ENCODE data around the gene IL15RA. TPM values are rescaled to one million over a fixed set of nuclear protein-coding genes. Genes with fewer than 3 reads are reported as not detected.

The IL15RA gene
- total and polyA plus RNA-seq, 2 donors (not counting 3 experiments of a cell fraction or from before 2014, with no cell fraction given), result 18.8 to 20.6 TPM

DNA sequence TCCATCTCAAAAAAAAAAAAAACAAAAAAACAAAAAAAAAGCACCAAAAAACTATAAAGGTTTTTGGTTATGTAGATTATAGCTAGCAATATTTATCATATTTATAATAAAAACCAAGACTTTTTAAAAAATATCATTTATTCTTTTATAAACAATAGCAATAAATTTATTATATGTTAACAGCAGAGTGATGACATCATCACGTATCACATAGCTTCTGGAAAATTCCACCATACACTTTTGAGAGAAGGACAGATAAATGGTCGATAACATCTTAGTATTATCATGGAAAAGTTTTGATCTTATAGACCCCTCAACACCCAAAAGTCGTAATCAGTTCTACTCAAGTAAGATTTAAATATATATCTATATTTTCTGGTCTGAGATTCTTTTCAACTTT is 33.2 kb upstream of the IL15RA start:
- H3K4me3 ChIP-seq (replicated peaks in 1 of 3; ENCODE audit: insufficient read depth in 1 of 3, low read depth in 1 of 3, low read length in 3 of 3), result no peak overlapping the region
- intact Hi-C loops (cut with micrococcal nuclease) (loop anchor here (5.0 kb wide), 2 partner anchors 33 to 192 kb away; partner anchors contain the start of genes IL15RA and PFKFB3), dilution Hi-C loops (cut with MboI; ENCODE audit: extremely low pct_ligation_motif_present, low sequenced_read_pairs) (no loop called here)
- BruUV-seq (replicated peaks), result no TSS peak
- peaks cover 0 to 5% of the 10 kb centered on the region in 2 experiments for H3K27me3 ChIP-seq (ENCODE audit: control insufficient read depth in 2 of 2, insufficient read depth in 2 of 2, low read length in 2 of 2)
- FAIRE-seq (no peak), DNase-seq (ENCODE audit: low read depth, low spot score) (no peak)
- H3K27ac ChIP-seq (ENCODE audit: insufficient read depth, low read depth, low read length), result no peak overlapping the region
- no peaks in the 10 kb centered on the region for H3K79me2 ChIP-seq (ENCODE audit: control insufficient read depth, insufficient read depth, low read length)
- H2AFZ ChIP-seq (ENCODE audit: low read depth, low read length), result no peak overlapping the region
- H3K9me3 ChIP-seq (replicated peaks; ENCODE audit: control insufficient read depth, insufficient read depth, low read length), result no peaks in the 10 kb centered on the region
- H3K9me1 ChIP-seq (replicated peaks; ENCODE audit: control insufficient read depth, extremely low read depth, insufficient read depth, low read length), result no peaks in the 10 kb centered on the region
- no peaks in the 10 kb centered on the region for H3K36me3 ChIP-seq (ENCODE audit: control insufficient read depth in 2 of 2, extremely low read depth in 1 of 2, insufficient read depth in 2 of 2, low read length in 2 of 2)
- ChIA-PET POLR2A (no interaction called here), CTCF (interaction anchor here (0.9 to 5.6 kb wide), 3 partner anchors 12 to 391 kb away, joined by 3 to 111 read pairs (median 3); no protein-coding TSS in a partner anchor)
- no peaks in the 10 kb centered on the region for H3K4me1 ChIP-seq (ENCODE audit: control insufficient read depth, extremely low read depth, insufficient read depth, low read length)
- TF ChIP-seq EZH2 (IDR thresholded peaks at IDR 0.05; ENCODE audit: borderline replicate concordance, low read depth, low read length, severe bottlenecking) (no peak), GATA2 (IDR thresholded peaks at IDR 0.05; ENCODE audit: insufficient read depth, insufficient read length, low read depth, low read length) (no peak), CTCF (IDR thresholded peaks at IDR 0.05; ENCODE audit: extremely low read depth in 1 of 2, insufficient read depth in 1 of 2, low read depth in 1 of 2, low read length in 2 of 2) (no peak), POLR2A (IDR thresholded peaks at IDR 0.05; ENCODE audit: low read depth, low read length) (no peak)
- H4K20me1 ChIP-seq (replicated peaks; ENCODE audit: control insufficient read depth, extremely low read depth, insufficient read depth, low read length), result no peaks in the 10 kb centered on the region
- no peak overlapping the region for H3K9ac ChIP-seq (replicated peaks; ENCODE audit: extremely low read depth, insufficient read depth, low read length)
- no peak overlapping the region for H3K4me2 ChIP-seq (ENCODE audit: insufficient read depth, low read length)

DNA sequence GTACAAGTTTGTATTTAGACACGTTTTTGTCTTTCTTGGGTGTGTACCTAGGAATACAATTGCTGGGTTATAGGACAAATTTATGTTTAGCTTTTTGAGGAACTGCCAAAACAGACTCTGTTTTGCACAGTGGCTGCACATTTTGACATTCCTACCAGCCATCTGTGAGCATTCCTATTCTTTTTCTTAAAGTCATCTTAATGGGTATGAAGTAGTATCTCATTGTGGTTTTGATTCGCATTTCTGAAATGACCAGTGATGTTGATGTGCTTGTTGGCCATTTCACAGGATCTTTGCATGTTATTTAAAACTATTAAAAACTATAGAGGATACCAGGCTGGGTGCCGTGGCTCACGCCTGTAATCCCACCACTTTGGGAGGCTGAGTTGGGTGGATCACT is 32.6 kb upstream of the IL15RA start:
- FAIRE-seq, result no peak
- dilution Hi-C loops (cut with MboI; ENCODE audit: extremely low pct_ligation_motif_present, low sequenced_read_pairs), result no loop called here
- DNase-seq (ENCODE audit: low read depth, low spot score), result no peak

More for the DNA sequence above, 32.6 kb upstream of the IL15RA start:
- POLR2A ChIA-PET, result no interaction called here
- H3K79me2 ChIP-seq (ENCODE audit: control insufficient read depth, insufficient read depth, low read length), result no peaks in the 10 kb centered on the region
- H3K9me3 ChIP-seq (replicated peaks; ENCODE audit: control insufficient read depth, insufficient read depth, low read length), result no peaks in the 10 kb centered on the region
- no TSS peak for BruUV-seq (replicated peaks)
- no peak overlapping the region for H3K4me3 ChIP-seq (replicated peaks in 1 of 3; ENCODE audit: insufficient read depth in 1 of 3, low read depth in 1 of 3, low read length in 3 of 3)
- no peak overlapping the region for H3K9ac ChIP-seq (replicated peaks; ENCODE audit: extremely low read depth, insufficient read depth, low read length)
- H3K27me3 ChIP-seq (ENCODE audit: control insufficient read depth in 2 of 2, insufficient read depth in 2 of 2, low read length in 2 of 2), result peaks cover 0 to 5% of the 10 kb centered on the region in 2 experiments
- no peak overlapping the region for H3K4me2 ChIP-seq (ENCODE audit: insufficient read depth, low read length)
- CTCF ChIA-PET, result interaction anchor here (0.9 to 5.6 kb wide), 3 partner anchors 13 to 392 kb away, joined by 3 to 111 read pairs (median 3); no protein-coding TSS in a partner anchor
- H4K20me1 ChIP-seq (replicated peaks; ENCODE audit: control insufficient read depth, extremely low read depth, insufficient read depth, low read length), result no peaks in the 10 kb centered on the region
- no peak overlapping the region for H3K27ac ChIP-seq (ENCODE audit: insufficient read depth, low read depth, low read length)
- TF ChIP-seq FOS (IDR thresholded peaks at IDR 0.05; ENCODE audit: borderline replicate concordance, insufficient read depth, low read length), result no peak
- no peak for TF ChIP-seq EZH2 (IDR thresholded peaks at IDR 0.05; ENCODE audit: borderline replicate concordance, low read depth, low read length, severe bottlenecking)
- TF ChIP-seq MAX (IDR thresholded peaks at IDR 0.05; ENCODE audit: insufficient read depth, insufficient read length), result no peak
- TF ChIP-seq POLR2A (IDR thresholded peaks at IDR 0.05; ENCODE audit: low read depth, low read length), result no peak
- TF ChIP-seq JUN (IDR thresholded peaks at IDR 0.05; ENCODE audit: borderline replicate concordance, insufficient read depth, insufficient read length, low read depth), result no peak
- TF ChIP-seq GATA2 (IDR thresholded peaks at IDR 0.05; ENCODE audit: insufficient read depth, insufficient read length, low read depth, low read length), result no peak
- no peak for TF ChIP-seq CTCF (IDR thresholded peaks at IDR 0.05; ENCODE audit: extremely low read depth in 1 of 2, insufficient read depth in 1 of 2, low read depth in 1 of 2, low read length in 2 of 2)
- TF ChIP-seq POLR2AphosphoS5 (IDR thresholded peaks at IDR 0.05; ENCODE audit: insufficient read depth, low read depth, low read length), result no peak
- no peak for TF ChIP-seq MYC (IDR thresholded peaks at IDR 0.05; ENCODE audit: low read depth, low read length)
- intact Hi-C loops (cut with micrococcal nuclease), result loop anchor here (5.0 kb wide), 2 partner anchors 33 to 192 kb away; partner anchors contain the start of genes IL15RA and PFKFB3
- H3K36me3 ChIP-seq (ENCODE audit: control insufficient read depth in 2 of 2, extremely low read depth in 1 of 2, insufficient read depth in 2 of 2, low read length in 2 of 2), result no peaks in the 10 kb centered on the region
- H3K4me1 ChIP-seq (ENCODE audit: control insufficient read depth, extremely low read depth, insufficient read depth, low read length), result no peaks in the 10 kb centered on the region
- H3K9me1 ChIP-seq (replicated peaks; ENCODE audit: control insufficient read depth, extremely low read depth, insufficient read depth, low read length), result no peaks in the 10 kb centered on the region
- no peak overlapping the region for H2AFZ ChIP-seq (ENCODE audit: low read depth, low read length)

All from endothelial cell of umbilical vein (primary cell).